A673 (cell line): ENCODE results near the gene NINJ1. TPM values are rescaled to one million over a fixed set of nuclear protein-coding genes. Genes with fewer than 3 reads are reported as not detected.

Experiments
- BruUV-seq: library from RNA; stranded (reverse); fragments of 400-500 nt; replicated peaks from 2 replicates; lab custom pipeline; 2021; lab: Mats Ljungman, UMichigan
- CTCF ChIA-PET: fragments of 300-600 bp; sonication (Branson Sonifier 250); formaldehyde crosslinking; loops from one replicate; lab custom pipeline; 2022; ENCODE audit warnings: antibody characterized with exemption; lab: Charles Lee
- POLR2A ChIA-PET: fragments of 300-600 bp; sonication (Branson Sonifier 250); formaldehyde crosslinking; loops from one replicate; lab custom pipeline; 2022; ENCODE audit warnings: antibody characterized with exemption; ENCODE audit not compliant: low non-redundant PET; lab: Charles Lee
- DNase-seq: peaks from one replicate; pipeline ENCODE4 v3.0.0-alpha.2; 2015; ENCODE audit warnings: low spot score
- H3K27ac ChIP-seq: fragments of 200-600 bp; sonication (generic); 2 replicates; pipeline ENCODE4 v1.5.1; 2016; ENCODE audit warnings: mixed run types, low read depth, mild to moderate bottlenecking, mixed read lengths, antibody characterized with exemption, low read length; ENCODE audit not compliant: poor library complexity, severe bottlenecking
- H3K27me3 ChIP-seq: fragments of 200-600 bp; sonication (generic); replicated peaks from 2 replicates; pipeline ENCODE4 v1.6.1; 2017; ENCODE audit warnings: mixed run types, low read depth, mild to moderate bottlenecking, mixed read lengths, antibody characterized with exemption, low read length; ENCODE audit not compliant: insufficient read depth, poor library complexity
- H3K36me3 ChIP-seq: fragments of 200-600 bp; sonication (generic); 2 replicates; pipeline ENCODE4 v1.6.1; 2016; ENCODE audit warnings: mixed run types, mild to moderate bottlenecking, mixed read lengths, antibody characterized with exemption, low read length; ENCODE audit not compliant: insufficient read depth, poor library complexity, severe bottlenecking
- H3K4me1 ChIP-seq: fragments of 200-600 bp; sonication (generic); 2 replicates; pipeline ENCODE4 v1.6.1; 2017; ENCODE audit warnings: mixed run types, mild to moderate bottlenecking, mixed read lengths, antibody characterized with exemption, low read length; ENCODE audit not compliant: insufficient read depth, poor library complexity, severe bottlenecking
- H3K4me3 ChIP-seq: fragments of 200-600 bp; sonication (generic); 2 replicates; pipeline ENCODE4 v1.5.1; 2016; ENCODE audit warnings: low read depth, mixed run types, mild to moderate bottlenecking, mixed read lengths, low read length; ENCODE audit not compliant: poor library complexity, severe bottlenecking
- H3K9me3 ChIP-seq: fragments of 200-600 bp; sonication (generic); 2 replicates; pipeline ENCODE4 v1.6.1; 2016; ENCODE audit warnings: mixed run types, low read depth, mild to moderate bottlenecking, mixed read lengths, antibody characterized with exemption, low read length; ENCODE audit not compliant: poor library complexity, severe bottlenecking
- EZH2 ChIP-seq: fragments of 200-600 bp; sonication (generic); IDR thresholded peaks from 2 replicates; pipeline ENCODE4 v1.6.1; 2017; ENCODE audit warnings: borderline replicate concordance, low read depth, mild to moderate bottlenecking, mixed read lengths, antibody characterized with exemption, low read length; ENCODE audit not compliant: poor library complexity, severe bottlenecking
- intact Hi-C: fragments of 100-400 bp; cut with micrococcal nuclease; formaldehyde crosslinking; loops from one replicate; pipeline ENCODE4 v1.10.0; 2022; ENCODE audit not compliant: unreplicated experiment
- total RNA-seq: library from RNA; stranded (reverse); gene quantifications from 2 replicates; pipeline ENCODE4 v1.2.3, GENCODE V29; 2021
- TF ChIP-seq, protein P1 (sequence below): fragments of 300-800, 200-600 bp; sonication (generic); conservative IDR thresholded peaks from 2 replicates; pipeline ENCODE4 v1.5.1; 2017; ENCODE audit warnings: low read depth, mild to moderate bottlenecking, antibody characterized with exemption, low read length, moderate library complexity, mixed read lengths

Gene NINJ1
- total RNA-seq, 1 experiment from 2014 or later: 9.2 TPM

DNA sequence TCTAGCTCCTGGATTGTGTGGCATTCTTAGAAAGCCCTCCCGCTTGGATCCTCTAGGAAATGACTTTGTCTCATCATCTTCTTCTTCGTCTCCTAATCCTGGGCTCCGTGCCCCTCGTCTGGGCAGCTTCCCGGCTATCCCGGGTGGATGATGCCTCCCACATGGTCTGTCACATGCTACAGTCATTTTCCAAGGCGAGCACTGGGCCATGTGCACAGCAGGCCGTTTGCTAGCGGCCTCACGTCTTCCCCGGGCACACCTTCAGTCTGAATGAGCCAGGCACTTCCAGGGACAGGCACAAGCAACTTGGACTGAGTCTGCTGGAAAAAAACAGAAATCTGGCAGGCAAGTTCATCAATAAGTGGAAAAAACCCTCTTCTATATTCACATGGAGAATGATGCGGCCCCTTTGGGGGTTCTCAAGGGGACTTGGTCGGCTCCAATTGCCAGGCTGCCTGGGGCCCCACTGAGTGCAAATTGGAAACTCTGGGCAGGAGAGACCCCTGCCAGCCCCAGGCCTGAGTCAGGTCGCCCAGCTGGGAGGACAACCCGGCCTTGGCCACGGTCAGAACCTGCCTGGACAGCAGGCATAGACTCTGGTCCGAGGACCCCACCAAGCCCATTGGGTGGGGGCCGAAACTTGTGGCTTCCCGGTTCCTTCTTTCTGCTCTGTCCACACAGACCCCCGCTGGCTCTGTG is 38.8 kb upstream of the NINJ1 start:
- Histone ChIP-seq H3K27me3 (no peaks in the 10 kb centered on the region), H3K4me3 (no peak overlapping the region), H3K27ac (no peak overlapping the region), H3K9me3 (no peaks in the 10 kb centered on the region), H3K36me3 (no peaks in the 10 kb centered on the region), H3K4me1 (no peaks in the 10 kb centered on the region)
- intact Hi-C loops: no loop called here
- DNase-seq: no peak
- ChIA-PET POLR2A (no interaction called here), CTCF (no interaction called here)
- TF ChIP-seq, protein P1, sequence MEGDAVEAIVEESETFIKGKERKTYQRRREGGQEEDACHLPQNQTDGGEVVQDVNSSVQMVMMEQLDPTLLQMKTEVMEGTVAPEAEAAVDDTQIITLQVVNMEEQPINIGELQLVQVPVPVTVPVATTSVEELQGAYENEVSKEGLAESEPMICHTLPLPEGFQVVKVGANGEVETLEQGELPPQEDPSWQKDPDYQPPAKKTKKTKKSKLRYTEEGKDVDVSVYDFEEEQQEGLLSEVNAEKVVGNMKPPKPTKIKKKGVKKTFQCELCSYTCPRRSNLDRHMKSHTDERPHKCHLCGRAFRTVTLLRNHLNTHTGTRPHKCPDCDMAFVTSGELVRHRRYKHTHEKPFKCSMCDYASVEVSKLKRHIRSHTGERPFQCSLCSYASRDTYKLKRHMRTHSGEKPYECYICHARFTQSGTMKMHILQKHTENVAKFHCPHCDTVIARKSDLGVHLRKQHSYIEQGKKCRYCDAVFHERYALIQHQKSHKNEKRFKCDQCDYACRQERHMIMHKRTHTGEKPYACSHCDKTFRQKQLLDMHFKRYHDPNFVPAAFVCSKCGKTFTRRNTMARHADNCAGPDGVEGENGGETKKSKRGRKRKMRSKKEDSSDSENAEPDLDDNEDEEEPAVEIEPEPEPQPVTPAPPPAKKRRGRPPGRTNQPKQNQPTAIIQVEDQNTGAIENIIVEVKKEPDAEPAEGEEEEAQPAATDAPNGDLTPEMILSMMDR: no peak
- TF ChIP-seq EZH2: no peak
- no TSS peak for BruUV-seq

DNA sequence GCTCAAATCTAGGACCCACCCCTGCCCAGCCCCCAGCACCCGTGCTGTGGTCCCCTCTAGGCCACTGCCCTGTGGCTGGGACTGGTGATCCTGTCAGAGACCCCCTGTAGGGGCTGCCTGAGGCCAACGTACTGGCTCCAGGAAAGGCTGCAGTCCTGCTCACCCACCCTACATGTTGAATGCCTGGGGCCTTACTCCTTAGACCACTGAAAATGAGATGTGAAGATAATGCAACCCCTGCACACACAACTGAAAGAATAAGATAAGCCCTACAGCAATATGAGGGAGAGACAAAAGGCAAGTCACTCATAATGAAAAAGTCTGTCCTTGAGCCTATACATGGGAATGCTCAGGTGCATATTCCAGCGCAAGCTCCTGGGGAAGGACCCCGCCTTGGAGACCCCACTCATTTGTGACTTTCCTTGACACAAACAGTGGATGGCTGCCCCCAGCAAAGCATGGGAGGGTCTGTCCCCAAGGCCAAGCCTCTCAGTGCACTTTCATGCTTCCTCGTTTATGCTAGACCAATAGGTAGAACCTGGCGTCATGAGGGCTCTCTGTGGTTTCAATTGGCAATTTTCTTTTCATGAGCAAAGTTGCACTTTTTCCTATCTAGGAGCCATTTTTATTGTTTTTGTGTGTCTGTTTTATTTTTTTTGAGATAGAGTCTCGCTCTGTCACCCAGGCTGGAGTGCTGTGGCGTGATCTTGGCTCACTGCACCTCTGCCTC is 37.4 kb upstream of the NINJ1 start:
- ChIA-PET CTCF (no interaction called here), POLR2A (no interaction called here)
- Histone ChIP-seq H3K36me3 (no peaks in the 10 kb centered on the region), H3K9me3 (no peaks in the 10 kb centered on the region), H3K4me3 (no peak overlapping the region), H3K4me1 (no peaks in the 10 kb centered on the region), H3K27ac (no peak overlapping the region), H3K27me3 (no peaks in the 10 kb centered on the region)
- BruUV-seq: no TSS peak
- intact Hi-C loops: no loop called here
- no peak for TF ChIP-seq EZH2
- TF ChIP-seq, protein P1: no peak
- no peak for DNase-seq

DNA sequence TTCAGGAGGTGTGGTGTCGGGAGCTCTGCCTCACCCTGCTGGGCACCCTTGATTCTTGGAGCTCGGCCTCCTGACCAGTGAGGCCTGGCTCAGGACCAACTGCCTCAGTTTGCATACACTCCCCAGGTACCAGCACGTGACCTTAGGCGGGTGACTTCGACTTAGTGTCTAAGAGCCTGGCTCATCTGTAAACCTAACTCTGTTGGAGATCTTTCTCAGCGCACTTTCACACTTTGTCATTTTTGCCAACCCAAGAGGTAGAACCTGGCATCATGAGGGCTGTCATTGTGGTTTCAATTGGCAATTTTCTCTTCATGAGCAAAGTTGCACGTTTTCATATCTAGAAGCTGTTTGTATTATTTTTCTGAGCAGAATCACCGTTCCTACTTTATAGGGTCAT is 36.5 kb upstream of the NINJ1 start:
- CTCF ChIA-PET: no interaction called here

More for the DNA sequence above, 36.5 kb upstream of the NINJ1 start:
- no peak for DNase-seq
- no peaks in the 10 kb centered on the region for H3K9me3 ChIP-seq
- intact Hi-C loops: no loop called here
- H3K4me1 ChIP-seq: no peaks in the 10 kb centered on the region
- no peaks in the 10 kb centered on the region for H3K27me3 ChIP-seq
- POLR2A ChIA-PET: no interaction called here
- TF ChIP-seq EZH2: no peak
- TF ChIP-seq, protein P1: no peak
- no peak overlapping the region for H3K27ac ChIP-seq
- H3K4me3 ChIP-seq: no peak overlapping the region
- H3K36me3 ChIP-seq: no peaks in the 10 kb centered on the region
- BruUV-seq: no TSS peak
